ENCODE data around the gene PDE8A.

The PDE8A gene

DNA sequence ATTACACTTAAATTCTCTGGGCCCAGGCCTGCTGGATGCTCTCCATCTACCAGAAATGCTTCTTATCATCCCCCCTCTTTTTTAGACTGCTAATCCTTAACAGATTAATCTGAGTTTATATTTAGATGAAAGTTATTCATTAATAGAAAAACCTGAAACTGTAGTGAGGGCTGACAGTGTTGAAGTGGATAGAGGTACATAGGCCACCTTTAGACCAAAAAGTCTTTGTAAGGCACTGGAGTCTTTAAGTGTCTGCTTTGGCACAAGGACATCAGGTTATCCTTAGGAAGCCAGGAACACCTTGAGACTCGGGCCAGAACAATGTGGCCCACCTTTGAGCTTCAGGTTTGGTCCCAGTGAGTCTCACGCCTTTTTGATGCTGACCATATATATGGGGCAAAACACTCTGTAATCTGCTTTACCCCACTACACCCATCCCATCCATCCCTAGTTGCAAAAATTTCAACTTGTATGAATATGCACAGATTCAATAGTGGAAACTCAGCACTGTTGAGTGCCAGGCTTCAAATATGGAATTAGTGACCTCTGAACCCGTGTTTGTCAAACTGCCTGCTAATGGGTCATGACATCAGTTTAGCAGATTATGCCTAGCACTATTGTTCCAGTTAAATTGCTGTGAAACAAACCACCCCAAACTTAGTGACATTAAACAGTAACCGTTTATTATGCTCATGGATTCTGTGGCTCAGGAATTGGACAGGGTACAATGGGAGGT lies 44.0 kb downstream of the PDE8A start:
- no peak overlapping the region for H3K4me3 ChIP-seq (ENCODE audit: control insufficient read depth, low read depth, low read length)
- TF ChIP-seq, protein P1, sequence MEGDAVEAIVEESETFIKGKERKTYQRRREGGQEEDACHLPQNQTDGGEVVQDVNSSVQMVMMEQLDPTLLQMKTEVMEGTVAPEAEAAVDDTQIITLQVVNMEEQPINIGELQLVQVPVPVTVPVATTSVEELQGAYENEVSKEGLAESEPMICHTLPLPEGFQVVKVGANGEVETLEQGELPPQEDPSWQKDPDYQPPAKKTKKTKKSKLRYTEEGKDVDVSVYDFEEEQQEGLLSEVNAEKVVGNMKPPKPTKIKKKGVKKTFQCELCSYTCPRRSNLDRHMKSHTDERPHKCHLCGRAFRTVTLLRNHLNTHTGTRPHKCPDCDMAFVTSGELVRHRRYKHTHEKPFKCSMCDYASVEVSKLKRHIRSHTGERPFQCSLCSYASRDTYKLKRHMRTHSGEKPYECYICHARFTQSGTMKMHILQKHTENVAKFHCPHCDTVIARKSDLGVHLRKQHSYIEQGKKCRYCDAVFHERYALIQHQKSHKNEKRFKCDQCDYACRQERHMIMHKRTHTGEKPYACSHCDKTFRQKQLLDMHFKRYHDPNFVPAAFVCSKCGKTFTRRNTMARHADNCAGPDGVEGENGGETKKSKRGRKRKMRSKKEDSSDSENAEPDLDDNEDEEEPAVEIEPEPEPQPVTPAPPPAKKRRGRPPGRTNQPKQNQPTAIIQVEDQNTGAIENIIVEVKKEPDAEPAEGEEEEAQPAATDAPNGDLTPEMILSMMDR (IDR thresholded peaks at IDR 0.05; ENCODE audit: control insufficient read depth, insufficient read depth, low read depth, low read length, missing control alignments) = no peak

DNA sequence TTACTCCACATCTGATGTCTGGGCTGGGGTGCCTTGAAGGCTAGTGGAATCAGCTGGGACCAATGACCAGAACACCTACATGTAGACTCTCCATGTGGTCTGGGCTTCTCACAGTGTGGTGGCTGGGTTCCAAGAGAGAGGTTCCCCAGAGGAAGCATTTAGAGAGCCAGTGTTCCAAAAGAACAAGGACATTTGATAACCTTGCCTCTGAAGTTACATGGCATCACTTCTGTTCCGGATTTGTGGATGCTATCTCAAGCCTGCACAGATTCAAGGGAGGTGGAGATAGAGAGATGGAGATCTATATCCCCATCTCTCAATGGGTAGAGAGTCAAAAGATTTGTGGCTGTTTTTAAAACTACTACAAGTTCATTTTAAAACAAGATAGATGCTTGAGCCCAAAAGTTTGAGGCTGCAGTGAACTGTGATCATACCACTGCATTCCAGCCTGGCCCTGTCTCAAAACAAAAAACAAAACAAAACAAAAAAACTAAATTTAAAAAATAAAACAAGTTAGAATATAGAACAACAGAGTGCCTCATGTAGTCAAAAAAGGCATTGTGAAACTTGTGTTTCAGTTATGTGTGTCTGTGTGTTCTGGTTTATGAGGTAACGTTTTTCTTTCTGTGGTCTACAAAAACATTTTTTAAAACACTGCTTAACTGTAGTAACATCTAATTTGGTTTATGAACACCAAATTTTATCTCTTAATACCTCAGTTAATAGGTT lies 44.8 kb downstream of the PDE8A start:
- no peak for DNase-seq (ENCODE audit: low read depth)
- TF ChIP-seq, protein P1 (IDR thresholded peaks at IDR 0.05; ENCODE audit: control insufficient read depth, insufficient read depth, low read depth, low read length, missing control alignments) = no peak

More for the DNA sequence above, 44.0 kb downstream of the PDE8A start:
- no peak for DNase-seq (ENCODE audit: low read depth)

DNA sequence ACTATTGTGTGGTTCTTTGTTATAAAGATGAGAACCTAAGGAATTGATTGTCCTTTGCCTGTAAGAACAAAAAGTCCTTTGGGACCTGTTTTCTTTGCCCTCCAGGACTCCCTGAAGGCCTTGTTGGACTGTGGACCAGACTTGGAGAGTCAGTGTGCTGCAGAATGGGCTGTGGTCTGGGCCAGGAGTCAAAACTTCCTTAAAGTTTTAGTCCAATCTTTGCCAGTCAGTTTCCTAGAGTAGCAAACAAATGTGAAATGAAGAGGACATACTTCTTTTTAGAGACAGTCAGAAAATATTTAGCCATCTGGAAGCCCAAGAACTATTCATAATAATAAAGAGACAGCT lies 45.4 kb downstream of the PDE8A start:
- H3K4me3 ChIP-seq (ENCODE audit: control insufficient read depth, low read depth, low read length) = no peak overlapping the region
- DNase-seq (ENCODE audit: low read depth) = no peak
- TF ChIP-seq, protein P1 (IDR thresholded peaks at IDR 0.05; ENCODE audit: control insufficient read depth, insufficient read depth, low read depth, low read length, missing control alignments) = no peak

More for the DNA sequence above, 44.8 kb downstream of the PDE8A start:
- no peak overlapping the region for H3K4me3 ChIP-seq (ENCODE audit: control insufficient read depth, low read depth, low read length)

DNA sequence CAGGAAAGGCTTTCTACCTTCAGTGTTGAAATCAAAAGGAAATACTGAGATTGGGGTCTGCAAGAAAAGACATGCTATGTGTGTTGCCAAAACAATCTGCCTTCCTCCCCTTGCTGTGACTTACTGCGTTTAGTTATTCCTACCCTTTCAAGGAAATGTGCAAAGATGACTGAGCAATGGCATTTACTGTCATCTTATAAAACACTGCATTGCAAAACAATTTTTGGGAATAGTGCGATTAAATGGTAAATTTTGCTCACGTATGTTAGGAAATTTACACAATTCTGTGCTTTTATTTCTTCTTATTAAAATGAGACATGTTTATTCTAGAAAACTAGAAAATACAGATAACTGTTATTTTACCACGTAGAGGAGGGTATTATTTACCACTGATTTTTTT lies 45.8 kb downstream of the PDE8A start:
- TF ChIP-seq, protein P1 (IDR thresholded peaks at IDR 0.05; ENCODE audit: control insufficient read depth, insufficient read depth, low read depth, low read length, missing control alignments) = no peak
- H3K4me3 ChIP-seq (ENCODE audit: control insufficient read depth, low read depth, low read length) = no peak overlapping the region
- DNase-seq (ENCODE audit: low read depth) = no peak

DNA sequence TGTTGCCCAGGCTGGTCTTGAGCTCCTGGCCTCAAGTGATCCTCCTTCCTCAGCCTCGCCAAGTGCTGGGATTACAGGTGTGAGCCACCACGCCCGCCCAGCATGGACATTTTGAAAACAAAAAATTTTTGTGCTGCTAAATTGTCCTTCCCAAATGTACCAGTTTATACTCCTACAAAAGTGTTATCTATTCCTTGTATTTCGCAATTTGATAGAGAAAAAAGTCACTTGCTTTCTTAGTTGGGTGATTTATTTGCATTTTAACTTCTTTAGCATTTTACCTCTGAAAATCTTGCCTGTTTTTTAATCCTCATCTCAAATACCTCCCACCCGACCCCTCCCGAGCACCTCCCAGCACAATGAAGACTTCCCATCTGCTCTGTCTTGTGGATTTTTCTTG lies 46.8 kb downstream of the PDE8A start:
- TF ChIP-seq, protein P1 (IDR thresholded peaks at IDR 0.05; ENCODE audit: control insufficient read depth, insufficient read depth, low read depth, low read length, missing control alignments) = no peak
- no peak for DNase-seq (ENCODE audit: low read depth)
- no peak overlapping the region for H3K4me3 ChIP-seq (ENCODE audit: control insufficient read depth, low read depth, low read length)

DNA sequence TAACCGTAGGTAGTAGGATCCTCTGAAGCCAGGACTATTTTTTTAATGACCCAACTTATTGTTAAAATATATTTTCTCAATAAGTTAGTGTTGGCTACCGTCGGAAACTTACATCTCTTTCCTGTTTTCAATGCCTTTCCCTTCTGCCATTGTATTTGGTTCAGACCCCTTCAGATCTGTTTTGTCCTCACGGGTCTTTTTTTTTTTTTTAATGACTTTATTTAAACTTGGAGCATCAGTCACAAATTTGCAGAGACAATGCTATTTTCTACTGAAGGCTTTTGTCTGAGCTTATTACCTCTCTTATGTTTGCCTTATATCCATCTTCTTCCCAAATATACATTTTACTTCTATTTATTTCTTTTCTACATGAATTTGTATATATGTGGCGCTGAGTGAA lies 47.6 kb downstream of the PDE8A start:
- DNase-seq (ENCODE audit: low read depth) = no peak
- TF ChIP-seq, protein P1 (IDR thresholded peaks at IDR 0.05; ENCODE audit: control insufficient read depth, insufficient read depth, low read depth, low read length, missing control alignments) = no peak
- no peak overlapping the region for H3K4me3 ChIP-seq (ENCODE audit: control insufficient read depth, low read depth, low read length)

All from AG09309 (cell line).